Activated CD8-positive, alpha-beta memory T cell treated with anti-CD3 and anti-CD28 coated beads, Interleukin-2, amount 50 U/mL, for 24 hours (primary cell): ENCODE results near the gene AFF3.
"Not testable (repeated sequence)": the region's sequence is repeated elsewhere in the genome, so short reads cannot be mapped to it uniquely, and the experiment has no call there.

ENCODE experiments used
- DNase-seq: peaks from one replicate; pipeline ENCODE4 v3.0.0-alpha.2; 2020; ENCODE audit errors: extremely low read depth

AFF3 gene

DNA sequence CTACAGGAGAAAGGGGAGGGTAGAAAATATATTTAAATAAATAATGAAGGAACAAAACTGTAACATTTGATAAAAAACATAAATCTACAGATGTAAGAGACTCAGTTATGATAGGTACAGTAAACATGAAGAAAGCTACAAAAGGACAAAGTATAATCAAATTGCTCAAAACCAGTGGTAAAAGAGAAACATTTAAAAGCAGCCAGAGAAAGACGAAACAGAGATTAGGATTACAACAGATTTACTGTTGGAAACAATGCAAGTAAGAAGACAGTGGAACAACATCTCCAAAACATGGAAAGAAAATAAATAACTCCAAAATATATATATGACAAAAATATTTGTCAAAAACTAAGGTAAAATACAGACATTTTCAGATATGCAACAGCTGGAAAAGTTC is 344.9 kb downstream of the AFF3 start:
- no peak for DNase-seq

DNA sequence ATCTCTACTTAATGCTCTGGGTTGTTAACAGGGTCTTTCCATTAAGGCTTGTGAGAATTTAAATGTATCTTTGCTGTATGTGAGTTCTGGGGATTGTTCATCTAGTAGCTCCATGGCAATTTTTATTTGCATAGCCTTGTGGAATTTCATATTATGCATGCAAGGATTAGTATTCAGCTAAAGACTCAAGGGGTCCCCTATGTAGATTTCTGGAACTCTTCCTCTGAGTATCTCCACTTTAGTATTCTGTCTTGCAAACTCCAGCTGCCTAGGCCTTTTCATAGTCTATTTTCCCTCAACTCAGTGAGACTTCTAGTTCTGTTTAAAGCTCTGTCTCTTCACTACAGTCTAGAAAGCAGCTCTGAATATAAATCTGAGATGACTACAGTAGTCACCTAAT is 348.0 kb downstream of the AFF3 start:
- no peak for DNase-seq

DNA sequence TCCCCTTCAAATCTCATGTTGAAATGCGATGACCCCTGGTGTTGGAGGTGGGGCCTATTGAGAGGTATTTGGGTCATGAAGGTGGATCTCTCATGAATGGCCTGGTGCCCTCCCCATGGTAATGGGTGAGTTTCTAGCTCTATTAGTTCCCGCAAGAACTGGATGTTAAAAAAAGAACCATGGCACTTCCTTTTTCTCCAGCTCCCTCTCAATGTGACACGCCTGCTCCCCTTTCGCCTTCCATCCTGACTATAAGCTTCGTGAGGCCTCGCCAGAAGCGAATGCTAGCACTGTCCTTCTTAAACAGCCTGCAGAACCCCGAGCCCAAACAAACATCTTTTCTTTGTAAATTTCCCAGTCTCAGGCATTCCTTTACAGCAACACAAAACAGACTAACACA is 349.4 kb downstream of the AFF3 start:
- DNase-seq, result no peak

DNA sequence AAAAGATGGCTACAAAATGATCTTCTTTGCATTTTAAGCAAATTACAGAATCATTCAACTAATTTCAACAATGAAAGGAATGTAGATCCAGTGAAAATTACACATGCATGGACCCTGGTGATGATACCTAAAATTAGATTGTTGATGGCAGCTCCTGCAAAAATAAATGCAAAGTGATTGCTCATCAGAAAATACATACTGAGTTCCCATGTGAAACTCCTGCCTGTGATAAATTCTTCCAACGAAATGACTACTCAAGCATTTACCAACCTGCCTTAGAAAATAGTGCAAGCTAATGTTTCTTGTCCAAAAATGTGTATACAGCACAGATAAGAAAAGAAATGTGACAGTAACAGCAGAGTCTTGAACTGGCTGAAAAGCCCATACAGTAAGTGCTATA is 352.5 kb downstream of the AFF3 start:
- no peak for DNase-seq

DNA sequence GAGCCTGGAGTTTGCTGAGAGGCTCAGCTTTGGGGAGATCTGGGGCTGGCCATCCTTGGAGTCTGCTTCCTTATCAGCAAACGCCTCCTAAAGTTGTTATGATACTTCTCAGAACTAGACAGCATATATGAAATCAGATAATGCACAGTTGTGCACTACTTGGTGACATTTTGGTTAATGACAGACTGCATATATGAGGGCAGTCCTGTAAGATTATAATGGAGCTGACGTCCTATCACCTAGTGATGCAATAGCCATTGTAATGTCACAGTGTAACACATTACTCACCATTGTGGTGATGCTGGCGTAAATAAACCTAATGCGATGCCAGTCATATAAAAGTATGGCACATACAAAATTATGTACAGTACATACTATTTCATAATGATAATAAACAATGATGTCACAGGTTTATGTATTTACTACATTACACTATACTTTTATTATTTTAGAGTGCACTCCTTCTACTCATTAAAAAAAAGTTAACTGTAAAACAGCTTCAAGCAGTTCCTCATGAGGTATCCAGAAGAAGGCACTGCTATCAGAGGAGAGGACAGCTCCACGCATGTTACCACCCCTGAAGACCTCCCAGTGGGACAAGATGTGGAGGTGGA is 354.5 kb downstream of the AFF3 start:
- DNase-seq, result no peak

GRCh38 chr2:99786636-99787390 is 355.6 kb downstream of the AFF3 start:
- no peak for DNase-seq

DNA sequence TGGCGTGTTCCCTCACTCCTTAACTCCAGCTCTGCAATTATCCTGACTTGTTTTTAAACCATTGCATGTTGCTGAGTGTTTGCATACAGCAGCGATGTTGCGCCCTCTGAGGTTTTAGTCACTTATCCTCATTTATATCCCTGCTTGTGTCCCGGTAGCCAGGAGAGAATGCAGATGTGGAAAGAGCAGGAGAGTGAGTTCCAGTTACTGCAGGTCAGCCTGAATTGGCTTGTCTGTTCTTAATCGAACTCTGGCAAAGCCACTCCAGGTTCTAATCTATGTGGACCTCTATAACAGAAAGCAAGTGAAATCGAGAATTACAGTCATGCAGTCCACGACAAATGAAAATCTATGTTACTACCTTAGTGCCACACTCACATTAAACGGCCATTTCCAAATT is 357.4 kb downstream of the AFF3 start:
- no peak for DNase-seq

DNA sequence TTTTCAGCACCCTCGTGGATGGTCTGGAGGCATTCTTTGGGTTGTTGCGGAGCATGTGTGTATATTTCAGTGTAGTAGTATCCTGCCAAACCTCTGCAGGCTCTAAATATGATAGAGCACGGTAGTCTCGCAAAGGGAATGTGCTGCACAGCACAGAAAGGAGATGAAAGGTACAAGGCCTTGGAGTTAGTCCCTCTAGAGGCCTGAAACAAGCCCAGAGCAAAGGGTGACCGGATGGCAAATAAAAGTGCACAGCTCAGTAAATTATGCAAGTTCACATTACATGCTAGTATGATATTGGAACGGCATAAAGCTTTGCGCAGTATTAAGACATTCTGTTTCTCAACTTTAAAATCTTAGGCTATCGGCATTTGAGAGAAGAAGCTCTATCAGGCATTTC is 358.1 kb downstream of the AFF3 start:
- no peak for DNase-seq

- no peak for DNase-seq
Measured at GRCh38 chr2:99780276-99780675, 362.1 kb downstream of the AFF3 start.

- no peak for DNase-seq
Measured at GRCh38 chr2:99779276-99779675, 363.1 kb downstream of the AFF3 start.

DNA sequence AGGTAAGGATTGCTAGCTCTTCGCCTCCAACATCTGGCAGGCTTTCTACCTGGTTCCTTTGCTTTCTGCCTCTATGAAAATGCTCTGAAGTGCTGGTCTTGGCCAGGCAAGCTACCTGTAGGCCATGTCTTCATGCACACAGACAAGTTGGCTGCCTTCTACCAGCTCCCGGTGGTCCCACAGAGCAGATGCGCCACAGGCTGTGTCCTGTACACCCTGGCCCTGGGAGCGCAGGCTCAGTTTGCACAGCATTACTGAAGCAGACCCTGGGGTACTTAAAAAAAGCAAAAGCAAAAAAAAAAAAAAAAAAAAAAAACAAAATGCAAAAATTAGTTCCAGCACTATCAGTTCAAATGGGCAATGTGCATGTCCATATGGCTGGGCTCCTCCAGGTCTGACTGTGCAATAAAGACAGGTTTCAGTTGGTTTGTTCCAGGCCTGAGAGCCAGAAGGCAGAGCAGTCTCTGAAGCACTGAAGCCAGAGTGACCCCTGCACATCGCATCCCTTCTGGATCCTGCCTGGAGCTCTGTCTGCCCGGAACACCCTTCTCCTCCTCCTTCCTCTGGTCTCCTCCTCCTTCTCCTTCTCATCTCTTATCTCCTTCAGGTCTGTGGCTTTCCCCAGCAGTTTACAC is 364.6 kb downstream of the AFF3 start:
- DNase-seq, result no peak

DNA sequence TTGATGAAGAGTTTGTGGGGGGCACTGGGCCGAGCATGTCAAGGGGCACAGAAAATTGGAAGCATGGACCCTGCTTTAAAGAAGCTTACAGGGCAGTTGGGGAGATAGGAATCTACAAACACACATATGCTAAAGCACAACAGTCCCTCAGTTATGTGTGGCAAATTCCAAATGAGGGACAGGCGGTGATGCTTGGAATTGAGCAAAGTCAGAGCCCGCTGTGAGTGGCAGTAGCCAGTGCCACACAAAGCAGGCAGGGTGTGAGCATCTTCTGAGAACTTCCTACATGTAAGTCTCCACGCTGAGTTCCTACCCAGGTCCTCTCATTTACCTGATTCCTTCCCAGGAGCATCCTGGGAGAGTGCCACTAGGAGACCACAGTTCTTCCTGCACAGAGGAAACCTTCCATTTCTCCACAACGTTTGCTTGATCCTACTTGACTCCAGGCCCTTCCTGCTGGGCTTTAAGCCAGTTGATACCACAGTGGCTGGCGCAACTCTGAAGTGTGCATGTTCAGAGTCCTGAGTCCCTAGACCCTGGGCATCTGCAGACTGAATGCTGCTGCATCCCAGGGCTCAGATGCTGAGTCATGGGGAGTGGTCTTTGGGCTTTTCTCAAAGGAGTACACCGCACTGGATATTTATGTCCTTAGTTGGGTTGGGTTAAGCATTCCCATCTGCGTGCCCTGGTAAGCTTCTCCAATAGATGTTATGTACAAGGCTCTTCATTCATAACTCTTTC is 365.3 kb downstream of the AFF3 start:
- DNase-seq, result no peak

GRCh38 chr2:99776206-99776905 is 366.0 kb downstream of the AFF3 start:
- DNase-seq, result no peak

DNA sequence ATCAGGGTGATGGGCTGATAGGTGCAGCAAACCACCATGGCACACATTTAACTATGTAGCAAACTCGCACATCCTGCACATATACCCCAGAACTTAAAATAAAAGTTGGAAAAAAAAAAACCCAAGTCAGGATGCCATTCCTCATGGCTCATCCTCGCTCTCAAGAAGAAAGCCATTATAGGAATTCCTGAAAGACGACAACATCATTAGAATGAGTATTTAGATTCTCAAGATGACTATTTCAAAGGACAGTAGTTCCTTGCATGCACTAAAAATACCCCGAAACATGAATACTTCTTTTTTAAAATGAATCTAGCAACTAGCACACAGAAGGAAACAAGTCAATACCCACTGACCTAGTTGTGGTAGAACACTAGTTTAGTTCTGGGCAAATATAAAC is 366.8 kb downstream of the AFF3 start:
- no peak for DNase-seq

- DNase-seq, result not testable (repeated sequence)
Measured at GRCh38 chr2:99773642-99774041, 368.7 kb downstream of the AFF3 start.

- no peak for DNase-seq
Measured at GRCh38 chr2:99772591-99773331, 369.6 kb downstream of the AFF3 start.

DNA sequence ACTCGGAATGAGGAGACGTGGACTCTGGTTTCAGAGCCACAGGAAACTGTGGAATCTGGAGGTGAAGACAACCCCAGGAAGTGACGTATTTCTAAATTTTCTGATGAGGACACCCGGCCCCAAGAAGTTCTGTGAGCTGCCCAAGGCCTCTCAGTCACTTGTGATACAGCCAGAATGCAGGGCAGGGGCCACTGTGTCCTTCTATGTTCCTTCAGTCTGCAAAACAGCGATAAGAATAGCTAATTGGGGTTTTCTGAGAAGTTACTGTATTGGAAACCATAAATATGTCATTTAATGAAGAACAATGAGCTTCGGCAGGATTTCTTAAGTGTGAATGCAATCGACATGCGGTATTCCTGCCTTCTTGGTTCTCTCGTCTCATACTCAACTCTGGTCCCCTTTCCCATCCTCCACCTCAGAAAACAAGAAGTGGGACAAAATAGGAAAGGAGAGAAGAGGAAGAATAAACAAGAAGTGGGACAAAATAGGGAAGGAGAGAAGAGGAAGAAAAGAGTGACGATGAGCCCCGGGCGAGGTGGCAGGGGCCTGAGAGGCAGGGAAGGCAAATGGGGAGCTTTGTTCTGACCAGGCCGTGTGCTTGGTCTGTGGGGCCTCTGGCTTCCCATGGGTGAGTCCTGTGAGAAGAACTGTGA is 370.6 kb downstream of the AFF3 start:
- DNase-seq, result no peak

DNA sequence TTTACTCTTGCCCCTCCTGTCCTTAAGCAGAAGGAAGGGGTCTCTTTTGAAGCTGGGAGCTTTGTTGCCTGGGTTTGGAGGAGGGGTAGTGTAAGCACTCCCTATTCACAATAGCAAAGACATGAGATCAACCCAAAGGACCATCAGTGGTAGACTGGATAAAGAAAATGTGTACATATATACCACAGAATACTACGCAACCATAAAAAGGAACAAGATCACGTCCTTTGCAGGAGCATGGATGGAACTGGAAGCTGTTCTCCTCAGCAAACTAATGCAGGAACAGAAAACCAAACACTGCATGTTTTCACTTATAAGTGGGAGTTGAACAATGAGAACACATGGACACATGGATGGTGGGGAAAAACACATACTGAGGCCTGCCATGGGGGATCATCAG is 371.5 kb downstream of the AFF3 start:
- no peak for DNase-seq

DNA sequence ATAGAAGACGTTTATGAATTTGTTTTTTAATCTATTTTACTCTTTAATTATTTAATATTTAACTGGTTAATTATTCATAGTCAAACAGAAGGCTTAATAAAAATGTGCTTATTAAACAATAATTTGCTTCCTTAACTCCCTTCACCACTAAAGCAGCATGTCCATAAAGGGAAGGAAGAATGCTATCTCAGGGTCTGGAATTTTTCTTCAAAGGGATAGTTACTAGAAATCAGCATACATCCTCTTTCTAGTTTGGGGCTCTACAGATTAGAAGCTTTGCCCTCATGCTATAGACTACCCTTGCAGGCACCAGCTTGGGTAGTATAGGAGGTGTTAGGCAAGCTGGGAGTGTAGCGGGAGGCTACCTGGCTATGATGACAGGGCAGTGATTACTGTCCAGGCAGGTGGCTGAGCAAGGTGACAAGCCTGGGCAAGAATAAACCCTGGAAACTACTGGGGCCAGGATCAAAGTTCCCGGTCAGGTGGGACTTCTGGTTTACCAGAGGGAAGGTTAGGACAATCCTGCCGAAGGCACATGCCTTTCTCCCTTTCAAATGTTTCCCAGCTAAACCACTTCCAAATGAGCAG is 376.6 kb downstream of the AFF3 start:
- no peak for DNase-seq

- DNase-seq, result no peak
Measured at GRCh38 chr2:99763764-99764163, 378.6 kb downstream of the AFF3 start.
